H9 (cell line): Measurements from ENCODE around the gene GFPT2. TPM values are rescaled to one million over a fixed set of nuclear protein-coding genes. Genes with fewer than 3 reads are reported as not detected.

Source experiments
- DNase-seq: peaks from one replicate; pipeline ENCODE4 v3.0.0-alpha.2; 2017
- H2AFZ ChIP-seq: one replicate; pipeline ENCODE4 v1.6.1; 2013; ENCODE audit warnings: mild to moderate bottlenecking, low read length, control low read depth, moderate library complexity
- H2AK5ac ChIP-seq: 2 replicates; pipeline ENCODE4 v1.6.1; 2013; ENCODE audit warnings: low read length, control low read depth, mixed read lengths; ENCODE audit not compliant: insufficient read length
- H2BK120ac ChIP-seq: one replicate; pipeline ENCODE4 v1.6.1; 2013; ENCODE audit warnings: low read depth, mild to moderate bottlenecking, low read length, control low read depth, inconsistent platforms; ENCODE audit not compliant: poor library complexity, severe bottlenecking
- H2BK12ac ChIP-seq: 2 replicates; pipeline ENCODE4 v1.6.1; 2013; ENCODE audit warnings: low read length, control low read depth, mixed read lengths, low read depth; ENCODE audit not compliant: insufficient read length
- H2BK15ac ChIP-seq: 2 replicates; pipeline ENCODE4 v1.6.1; 2013; ENCODE audit warnings: low read depth, low read length, control low read depth
- H2BK20ac ChIP-seq: one replicate; pipeline ENCODE4 v1.6.1; 2013; ENCODE audit warnings: low read depth, mild to moderate bottlenecking, low read length, control low read depth, inconsistent platforms; ENCODE audit not compliant: poor library complexity, severe bottlenecking
- H2BK5ac ChIP-seq: 2 replicates; pipeline ENCODE4 v1.6.1; 2013; ENCODE audit warnings: low read length, control low read depth, mixed read lengths; ENCODE audit not compliant: insufficient read length
- H3K14ac ChIP-seq: 2 replicates; pipeline ENCODE4 v1.6.1; 2013; ENCODE audit warnings: low read length, control low read depth; ENCODE audit not compliant: insufficient read depth
- H3K18ac ChIP-seq: 2 replicates; pipeline ENCODE4 v1.6.1; 2013; ENCODE audit warnings: low read depth, mild to moderate bottlenecking, mixed read lengths, low read length, control low read depth; ENCODE audit not compliant: insufficient read length
- H3K23ac ChIP-seq: 2 replicates; pipeline ENCODE4 v1.6.1; 2013; ENCODE audit warnings: low read length, control low read depth, mixed read lengths, low read depth; ENCODE audit not compliant: insufficient read length
- H3K23me2 ChIP-seq: 2 replicates; pipeline ENCODE4 v1.6.1; 2013; ENCODE audit warnings: low read depth, mild to moderate bottlenecking, mixed read lengths, low read length, control low read depth; ENCODE audit not compliant: insufficient read length, poor library complexity, severe bottlenecking
- H3K27ac ChIP-seq: 2 replicates; pipeline ENCODE4 v1.5.1; 2013; ENCODE audit warnings: low read length, control low read depth, mixed read lengths, low read depth; ENCODE audit not compliant: insufficient read length
- H3K27me3 ChIP-seq: 2 replicates; pipeline ENCODE4 v1.6.1; 2013; ENCODE audit warnings: low read length, control low read depth, inconsistent platforms; ENCODE audit not compliant: insufficient read depth
- H3K4ac ChIP-seq: 2 replicates; pipeline ENCODE4 v1.6.1; 2013; ENCODE audit warnings: low read depth, mild to moderate bottlenecking, control low read depth, inconsistent platforms, low read length, moderate library complexity
- H3K4me1 ChIP-seq: 2 replicates; pipeline ENCODE4 v1.6.1; 2013; ENCODE audit warnings: low read length, control low read depth, inconsistent platforms; ENCODE audit not compliant: insufficient read depth
- H3K4me2 ChIP-seq: 2 replicates; pipeline ENCODE4 v1.6.1; 2013; ENCODE audit warnings: low read length, control low read depth, mixed read lengths; ENCODE audit not compliant: insufficient read length, insufficient read depth
- H3K56ac ChIP-seq: 2 replicates; pipeline ENCODE4 v1.6.1; 2013; ENCODE audit warnings: low read depth, mild to moderate bottlenecking, mixed read lengths, low read length, control low read depth; ENCODE audit not compliant: insufficient read length
- H3K79me1 ChIP-seq: 2 replicates; pipeline ENCODE4 v1.6.1; 2013; ENCODE audit warnings: low read depth, mild to moderate bottlenecking, moderate library complexity, low read length, control low read depth, inconsistent platforms; ENCODE audit not compliant: insufficient read depth, poor library complexity, severe bottlenecking
- H3K79me2 ChIP-seq: 2 replicates; pipeline ENCODE4 v1.6.1; 2013; ENCODE audit warnings: low read length, control low read depth, inconsistent platforms; ENCODE audit not compliant: insufficient read depth
- H3K9ac ChIP-seq: 2 replicates; pipeline ENCODE4 v1.6.1; 2013; ENCODE audit warnings: low read length, control low read depth, mixed read lengths; ENCODE audit not compliant: insufficient read length; ENCODE audit errors: extremely low read depth
- H3K9me3 ChIP-seq: one replicate; pipeline ENCODE4 v1.6.1; 2013; ENCODE audit warnings: low read depth, low read length, inconsistent platforms; ENCODE audit not compliant: control insufficient read depth
- H3T11ph ChIP-seq: one replicate; pipeline ENCODE4 v1.6.1; 2013; ENCODE audit warnings: mild to moderate bottlenecking, low read length, control low read depth, inconsistent platforms
- H4K20me1 ChIP-seq: one replicate; pipeline ENCODE4 v1.6.1; 2013; ENCODE audit not compliant: control insufficient read depth, insufficient read length, insufficient read depth
- H4K5ac ChIP-seq: 2 replicates; pipeline ENCODE4 v1.6.1; 2013; ENCODE audit warnings: low read depth, mild to moderate bottlenecking, mixed read lengths, low read length, control low read depth; ENCODE audit not compliant: insufficient read length
- H4K8ac ChIP-seq: replicated peaks from 2 replicates; pipeline ENCODE4 v1.6.1; 2013; ENCODE audit warnings: low read length, control low read depth, mixed read lengths, low read depth; ENCODE audit not compliant: insufficient read length
- H4K91ac ChIP-seq: 2 replicates; pipeline ENCODE4 v1.6.1; 2013; ENCODE audit warnings: low read depth, mild to moderate bottlenecking, moderate library complexity, mixed read lengths, low read length, control low read depth; ENCODE audit not compliant: insufficient read length
- H3K27ac Mint-ChIP-seq, 3 experiments: 2 replicates in 2 of 3; 3 replicates in 1 of 3; pipeline ENCODE4 v1.8.0; 2020 to 2021; ENCODE audit warnings: mixed read lengths in 3 of 3, mild to moderate bottlenecking in 1 of 3, moderate library complexity in 1 of 3
- H3K27me3 Mint-ChIP-seq: 2 replicates; pipeline ENCODE4 v1.8.0; 2021; ENCODE audit warnings: low read depth, mild to moderate bottlenecking, moderate library complexity, mixed read lengths
- H3K36me3 Mint-ChIP-seq, 3 experiments: 2 replicates in 2 of 3; 3 replicates in 1 of 3; pipeline ENCODE4 v1.8.0; 2020 to 2021; ENCODE audit warnings: low read depth in 3 of 3, mixed read lengths in 3 of 3; ENCODE audit not compliant: insufficient read depth in 1 of 3
- H3K4me1 Mint-ChIP-seq, 2 experiments: 2 replicates each; pipeline ENCODE4 v1.8.0; 2020; ENCODE audit warnings: mixed read lengths in 2 of 2
- H3K4me3 Mint-ChIP-seq, 2 experiments: 2 replicates in 1 of 2; 3 replicates in 1 of 2; pipeline ENCODE4 v1.8.0; 2020 to 2021; ENCODE audit warnings: mild to moderate bottlenecking in 2 of 2, mixed read lengths in 2 of 2, moderate library complexity in 1 of 2
- H3K9me3 Mint-ChIP-seq, 2 experiments: 2 replicates in 1 of 2; 3 replicates in 1 of 2; pipeline ENCODE4 v1.8.0; 2020; ENCODE audit warnings: mild to moderate bottlenecking in 2 of 2, mixed read lengths in 2 of 2, moderate library complexity in 1 of 2
- WGBS: extraction: QIAGEN DNeasy Blood & Tissue Kit; methylation state at CpG from one replicate; pipeline ENCODE4 v1.1.7; 2013; ENCODE audit warnings: missing lambda C conversion rate, low lambda C conversion rate, mixed read lengths; ENCODE audit not compliant: insufficient read length; ENCODE audit errors: extremely low coverage; 5-methylcytosine and 5-hydroxymethylcytosine counted together
- total RNA-seq: library from RNA; stranded (reverse); gene quantifications from 2 replicates; pipeline ENCODE4 v1.2.1, GENCODE V29; 2021
- TF ChIP-seq, protein P1 (sequence below): fragments of 200-600 bp; sonication (generic); conservative IDR thresholded peaks from 3 replicates; pipeline ENCODE4 v1.8.0; 2021; ENCODE audit warnings: antibody characterized with exemption, mild to moderate bottlenecking

Gene GFPT2
- total RNA-seq, 1 experiment from 2014 or later: 89.8 TPM

DNA sequence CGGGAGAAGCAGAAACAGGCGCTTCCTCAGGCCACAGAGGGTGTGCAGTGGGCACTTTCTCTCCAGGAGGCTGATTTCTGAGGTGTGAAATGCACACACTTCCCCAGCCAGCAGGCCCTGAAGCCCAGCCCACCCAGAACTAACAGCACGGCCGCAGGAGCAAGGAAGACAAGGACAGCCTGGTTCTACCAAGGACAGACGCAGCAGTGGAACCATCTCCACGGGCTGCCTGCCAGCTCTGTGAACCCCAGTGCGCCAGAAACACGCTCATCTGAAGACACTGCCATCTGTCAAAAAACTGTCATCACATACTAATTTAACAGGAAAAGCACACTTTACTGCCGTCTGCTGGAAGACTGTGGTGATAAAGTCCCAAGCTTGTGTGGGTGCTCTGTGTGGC is 102.0 kb downstream of the GFPT2 start:
- no peak for DNase-seq
- Histone ChIP-seq H3K14ac (no peak overlapping the region), H4K8ac (no peak overlapping the region), H2BK15ac (no peak overlapping the region), H4K20me1 (no peaks in the 10 kb centered on the region), H3K4ac (no peak overlapping the region), H3T11ph (no peak overlapping the region), H3K56ac (no peak overlapping the region), H3K27me3 (no peaks in the 10 kb centered on the region), H2BK12ac (no peak overlapping the region), H3K4me2 (no peak overlapping the region), H2AK5ac (no peak overlapping the region), H3K27ac (no peak overlapping the region), H2BK20ac (no peak overlapping the region), H3K18ac (no peak overlapping the region), H2BK120ac (no peak overlapping the region), H4K91ac (no peak overlapping the region), H2AFZ (no peak overlapping the region), H4K5ac (no peak overlapping the region), H3K23ac (no peak overlapping the region), H3K79me1 (no peaks in the 10 kb centered on the region), H3K9ac (no peak overlapping the region), H3K79me2 (no peaks in the 10 kb centered on the region), H3K23me2 (no peaks in the 10 kb centered on the region), H3K9me3 (peaks cover 45% of the 10 kb centered on the region), H3K4me1 (no peaks in the 10 kb centered on the region), H2BK5ac (no peak overlapping the region)
- H3K36me3 Mint-ChIP-seq: peaks cover 90 to 96% (median 91%) of the 10 kb centered on the region in 3 experiments
- H3K9me3 Mint-ChIP-seq: peaks cover 57 to 60% of the 10 kb centered on the region in 2 experiments
- TF ChIP-seq, protein P1, sequence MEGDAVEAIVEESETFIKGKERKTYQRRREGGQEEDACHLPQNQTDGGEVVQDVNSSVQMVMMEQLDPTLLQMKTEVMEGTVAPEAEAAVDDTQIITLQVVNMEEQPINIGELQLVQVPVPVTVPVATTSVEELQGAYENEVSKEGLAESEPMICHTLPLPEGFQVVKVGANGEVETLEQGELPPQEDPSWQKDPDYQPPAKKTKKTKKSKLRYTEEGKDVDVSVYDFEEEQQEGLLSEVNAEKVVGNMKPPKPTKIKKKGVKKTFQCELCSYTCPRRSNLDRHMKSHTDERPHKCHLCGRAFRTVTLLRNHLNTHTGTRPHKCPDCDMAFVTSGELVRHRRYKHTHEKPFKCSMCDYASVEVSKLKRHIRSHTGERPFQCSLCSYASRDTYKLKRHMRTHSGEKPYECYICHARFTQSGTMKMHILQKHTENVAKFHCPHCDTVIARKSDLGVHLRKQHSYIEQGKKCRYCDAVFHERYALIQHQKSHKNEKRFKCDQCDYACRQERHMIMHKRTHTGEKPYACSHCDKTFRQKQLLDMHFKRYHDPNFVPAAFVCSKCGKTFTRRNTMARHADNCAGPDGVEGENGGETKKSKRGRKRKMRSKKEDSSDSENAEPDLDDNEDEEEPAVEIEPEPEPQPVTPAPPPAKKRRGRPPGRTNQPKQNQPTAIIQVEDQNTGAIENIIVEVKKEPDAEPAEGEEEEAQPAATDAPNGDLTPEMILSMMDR: no peak
- peaks cover 6% of the 10 kb centered on the region for H3K27me3 Mint-ChIP-seq
- H3K27ac Mint-ChIP-seq: no peak overlapping the region
- H3K4me1 Mint-ChIP-seq: no peaks in the 10 kb centered on the region
- H3K4me3 Mint-ChIP-seq: no peak overlapping the region
- no CpG with 5 or more reads among the region's 9 CpGs for WGBS

Other genes with a start within 250 kb of the GFPT2 start
- gene RASGEF1C, start 144.1 kb downstream of the GFPT2 start, total RNA-seq: 0.83 and 0.90 TPM in 2 replicates
- gene MAPK9, start 61.3 kb downstream of the GFPT2 start, total RNA-seq: 38.6 and 39.7 TPM in 2 replicates
- gene CNOT6, start 141.0 kb upstream of the GFPT2 start, total RNA-seq: 41.7 and 45.0 TPM in 2 replicates
- not detected in 2 replicates for gene SCGB3A1, start 238.2 kb upstream of the GFPT2 start, total RNA-seq